ENCODE measurements around the gene TREML4.
"Not testable (repeated sequence)": the region's sequence is repeated elsewhere in the genome, so short reads cannot be mapped to it uniquely, and the experiment has no call there.

Gene TREML4

GRCh38 chr6:41228096-41228495 lies at the start of gene TREML4:
TREML4 (plus strand) TSS chr6:41228349; CDS start chr6:41228428, 79 bp downstream.
- no peak for DNase-seq

GRCh38 chr6:41179163-41179562 lies 49.0 kb upstream of the TREML4 start:
- no peak for DNase-seq

DNA sequence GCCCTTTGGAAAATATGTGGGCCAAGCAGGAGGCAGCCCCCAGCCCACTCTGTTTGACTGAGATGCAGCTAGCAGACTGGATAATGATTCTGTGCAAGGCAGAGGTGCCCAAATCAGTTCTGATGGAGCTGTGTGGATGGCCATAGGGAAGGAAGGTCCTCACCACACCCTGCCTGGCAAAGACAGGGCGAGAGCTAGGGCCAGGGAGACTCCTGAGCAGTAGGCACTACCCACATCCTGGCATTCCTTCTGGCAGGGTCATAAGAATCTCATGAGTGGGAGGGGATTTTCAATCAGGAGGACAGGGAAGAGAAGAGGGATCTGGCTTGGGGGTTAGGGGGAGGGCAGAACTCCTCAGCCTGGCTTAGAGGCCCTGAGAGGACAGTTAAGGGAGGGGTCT lies 46.6 kb upstream of the TREML4 start:
- no peak for DNase-seq

- DNase-seq, result peak in 5 of 56 donors; percentile 7 to 41 (median 17)
These were observed 45.8 kb upstream of the TREML4 start for GRCh38 chr6:41182069-41183034.

DNA sequence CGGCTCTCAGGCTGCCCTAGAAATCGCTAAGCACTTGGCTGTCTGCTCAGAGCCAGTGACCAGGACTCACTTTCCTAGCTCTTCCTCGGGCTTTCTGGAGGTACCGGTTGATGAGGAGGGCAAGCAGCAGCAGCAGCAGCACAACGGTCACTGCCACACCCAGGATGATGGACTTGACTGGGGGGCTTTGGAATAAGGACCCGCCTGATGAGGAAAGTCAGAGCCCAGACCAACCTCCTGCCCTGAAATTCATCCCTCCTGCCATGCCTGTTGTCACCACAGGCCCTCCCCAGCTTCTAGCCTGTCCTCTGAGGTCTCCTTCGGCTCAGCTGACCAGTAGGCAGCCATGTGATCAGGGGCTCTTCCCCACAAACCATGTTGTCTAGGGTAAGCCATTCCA lies 43.4 kb upstream of the TREML4 start:
- DNase-seq, result no peak

- no peak for DNase-seq
These were observed 42.1 kb upstream of the TREML4 start for GRCh38 chr6:41186031-41186562.

- DNase-seq, result no peak
These were observed 39.9 kb upstream of the TREML4 start for GRCh38 chr6:41187924-41188886.

GRCh38 chr6:41189046-41189445 lies 39.1 kb upstream of the TREML4 start:
- DNase-seq, result not testable (repeated sequence)

DNA sequence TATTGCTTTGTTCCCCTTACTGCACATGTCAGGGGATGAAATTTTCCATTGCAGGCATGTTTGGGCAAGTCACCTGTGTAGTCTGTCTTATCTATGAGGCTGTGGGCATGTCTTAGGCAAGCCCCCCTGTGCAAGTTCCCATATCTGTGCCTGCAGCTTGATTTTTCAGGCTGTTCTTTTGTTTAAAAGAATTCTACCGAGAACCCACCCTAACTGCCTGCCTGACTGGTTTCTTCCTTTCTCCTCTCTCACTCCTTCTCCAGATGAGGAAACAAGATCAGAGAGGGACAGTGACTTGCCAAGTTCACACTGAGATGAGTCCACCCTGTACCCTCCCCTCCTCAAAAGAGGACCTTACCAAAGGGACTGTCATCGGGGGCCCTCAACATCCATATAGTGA lies 38.2 kb upstream of the TREML4 start:
- no peak for DNase-seq

DNA sequence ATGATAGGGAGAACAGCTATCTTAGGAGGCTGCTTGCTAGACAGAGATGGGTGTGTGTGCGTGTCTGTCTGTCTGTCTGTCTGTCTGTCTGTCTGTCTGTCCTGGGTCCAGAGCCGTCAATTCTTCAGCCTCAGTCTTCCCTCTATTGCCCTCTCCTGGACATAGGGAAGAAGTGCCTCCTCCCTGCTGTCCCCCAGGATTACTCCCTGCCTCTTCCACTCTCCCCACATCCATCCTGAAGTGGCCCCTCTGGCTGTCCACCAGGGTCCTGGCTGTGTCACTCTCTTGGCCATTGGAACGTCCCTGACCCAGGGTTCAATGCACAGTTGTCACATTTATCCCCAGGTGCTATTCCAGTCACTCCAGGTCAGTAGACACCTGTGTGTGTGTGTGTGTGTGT lies 37.4 kb upstream of the TREML4 start:
- DNase-seq, result no peak

GRCh38 chr6:41191569-41191968 lies 36.6 kb upstream of the TREML4 start:
- DNase-seq, result peak in 1 of 56 donors; percentile 20

DNA sequence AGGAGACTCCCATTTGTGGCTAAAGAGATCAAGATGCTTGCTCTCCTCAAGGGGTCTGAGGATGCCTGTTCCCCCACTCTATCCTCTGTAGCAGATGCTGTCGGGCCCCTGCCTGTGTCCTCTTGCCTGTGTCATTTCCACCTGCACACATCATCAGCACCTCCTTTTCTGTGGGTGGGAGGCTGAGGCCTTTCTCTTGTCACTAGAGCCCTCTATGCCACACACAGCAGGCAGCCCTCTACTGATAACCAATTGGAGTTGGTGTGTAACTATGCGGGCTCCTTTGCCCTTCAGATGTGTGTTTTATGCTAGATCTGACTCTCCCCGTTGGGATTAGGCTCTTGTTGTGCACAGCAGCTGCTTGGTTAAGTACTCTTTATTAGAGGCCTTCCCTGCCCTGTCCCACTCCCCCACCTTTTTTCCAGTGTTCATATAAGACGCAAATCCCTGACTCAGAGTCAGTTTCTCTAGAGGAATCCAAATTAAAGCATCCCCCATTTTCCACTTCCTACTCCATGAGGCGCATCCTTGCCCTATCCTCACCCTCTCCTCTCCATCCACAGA lies 34.9 kb upstream of the TREML4 start:
- no peak for DNase-seq

GRCh38 chr6:41193884-41194283 lies 34.3 kb upstream of the TREML4 start:
- DNase-seq, result no peak

DNA sequence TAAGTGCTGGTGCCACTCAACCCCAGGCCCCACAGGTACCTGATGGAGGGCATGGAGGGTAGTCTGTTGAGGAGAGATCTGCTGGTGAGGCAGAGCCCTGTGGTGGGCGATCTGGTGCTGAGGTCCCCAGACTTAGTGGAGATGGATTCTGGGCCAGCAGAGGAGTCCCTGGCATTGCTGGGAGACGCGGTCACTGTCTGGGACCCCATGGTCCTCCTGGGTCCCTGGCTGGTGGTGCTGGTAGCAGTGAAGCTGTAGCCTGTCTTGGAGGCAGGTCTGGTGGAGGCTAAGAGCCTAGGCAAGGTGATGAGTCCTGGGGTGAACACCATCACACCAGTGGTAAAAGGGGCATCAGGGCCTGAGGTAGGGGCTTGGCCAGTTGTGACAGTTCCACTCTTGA lies 33.8 kb upstream of the TREML4 start:
- no peak for DNase-seq

DNA sequence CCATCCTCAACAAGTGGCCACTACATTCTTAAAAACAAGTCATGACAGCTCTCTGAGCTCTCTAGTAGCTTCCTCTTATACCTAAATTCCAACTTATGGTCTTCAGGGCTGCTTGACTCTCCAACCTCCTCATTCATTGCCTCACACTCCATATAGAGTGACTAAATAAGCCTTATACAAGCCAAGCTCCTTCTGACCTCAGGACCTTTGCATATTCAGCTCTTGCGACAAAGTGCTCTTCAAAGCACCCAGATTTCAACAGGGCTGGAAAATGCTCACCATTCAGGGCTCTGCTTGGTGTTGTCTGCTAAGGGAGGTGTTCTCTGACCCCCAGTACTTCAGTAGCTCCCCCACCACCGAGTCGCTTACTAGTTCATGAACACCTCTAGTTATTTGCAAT lies 30.9 kb upstream of the TREML4 start:
- DNase-seq, result no peak

- no peak for DNase-seq
These were observed 28.4 kb upstream of the TREML4 start for GRCh38 chr6:41199552-41200246.

GRCh38 chr6:41200296-41200900 lies 27.8 kb upstream of the TREML4 start:
- peak in 3 of 56 donors; percentile 7 to 20 (median 7) for DNase-seq

DNA sequence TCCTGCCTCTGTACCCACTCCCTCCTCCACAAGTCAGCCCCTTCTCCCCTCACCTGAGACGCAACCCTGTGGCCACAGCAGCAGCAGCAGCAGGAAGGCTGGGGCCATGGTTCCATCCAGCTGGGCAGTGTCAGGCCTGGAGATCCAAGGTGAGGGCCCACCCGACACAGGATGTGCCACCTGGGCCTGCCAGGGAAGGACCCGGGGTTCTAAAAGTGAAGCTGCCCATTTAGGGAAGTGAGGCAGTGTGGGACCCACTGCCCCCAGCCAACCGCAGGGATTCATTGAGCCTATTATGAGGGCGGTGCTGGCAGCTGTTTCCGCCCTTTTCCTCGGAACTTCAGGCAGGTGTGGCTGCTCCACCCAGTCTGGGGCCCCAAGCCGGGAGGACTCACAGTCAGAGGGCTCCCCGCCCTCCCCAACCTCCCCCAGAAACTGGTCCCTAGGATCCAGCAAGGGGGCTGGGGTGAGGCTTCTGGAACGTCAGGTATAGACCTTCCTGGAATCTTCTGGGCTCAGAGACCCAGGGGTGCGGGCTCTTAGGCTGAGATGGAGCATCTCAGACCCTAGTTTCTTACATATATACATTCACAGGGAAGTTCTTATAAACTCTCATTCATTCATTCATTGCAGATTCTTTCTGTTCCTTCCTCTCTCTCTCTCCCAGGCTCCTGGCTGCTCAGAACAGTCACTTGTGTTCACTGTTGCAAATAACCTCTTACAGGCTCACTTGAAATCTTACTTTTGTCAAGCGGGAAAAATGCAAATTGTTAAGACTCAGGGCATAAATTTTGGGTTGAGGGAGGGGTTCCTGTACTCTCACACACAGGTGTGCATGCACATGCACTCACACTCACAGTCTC lies 27.0 kb upstream of the TREML4 start, which contains the start of gene TREML2:
Gene TREML2 (minus strand): TSS at position 249 of the 863 bp plus-strand sequence. CDS start 141 bp downstream, at position 108.
- DNase-seq, result no peak

DNA sequence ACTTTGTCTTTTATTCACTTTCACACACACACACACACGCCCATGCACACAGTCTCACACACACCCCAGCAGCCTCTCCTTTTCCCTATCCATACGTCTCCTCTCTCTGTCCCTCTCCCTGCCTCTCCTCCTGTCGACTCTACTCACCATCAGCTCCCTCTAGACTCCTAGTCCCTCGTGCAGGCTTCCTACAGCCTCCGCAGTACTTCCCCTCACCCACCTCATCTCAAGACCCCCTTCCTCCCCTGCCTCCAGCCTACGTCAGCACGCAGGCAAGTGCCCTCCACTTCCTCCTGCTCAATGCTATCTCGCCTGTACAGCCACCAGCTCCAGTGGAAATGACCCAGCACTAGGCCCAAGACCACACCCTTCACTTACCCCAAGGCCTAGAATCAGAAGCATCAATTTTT lies 26.4 kb upstream of the TREML4 start:
- DNase-seq, result no peak
